A673 (cell line): ENCODE results near the gene SHROOM2.

Experiments
- CTCF ChIP-seq: fragments of 300-800, 200-600 bp; sonication (generic); conservative IDR thresholded peaks from 2 replicates; pipeline ENCODE4 v1.5.1; 2017; ENCODE audit warnings: low read depth, mild to moderate bottlenecking, antibody characterized with exemption, low read length, moderate library complexity, mixed read lengths
- EZH2 ChIP-seq: fragments of 200-600 bp; sonication (generic); IDR thresholded peaks from 2 replicates; pipeline ENCODE4 v1.6.1; 2017; ENCODE audit warnings: borderline replicate concordance, low read depth, mild to moderate bottlenecking, mixed read lengths, antibody characterized with exemption, low read length; ENCODE audit not compliant: poor library complexity, severe bottlenecking

- no peak for TF ChIP-seq CTCF
- TF ChIP-seq EZH2, result no peak
Observed at GRCh38 chrX:9905288-9905687, 119.1 kb downstream of the SHROOM2 start.
